Caco-2 (cell line): ENCODE results near the gene TMED1. TPM values are rescaled to one million over a fixed set of nuclear protein-coding genes. Genes with fewer than 3 reads are reported as not detected.

ENCODE experiments used
- BruUV-seq: library from RNA; stranded (reverse); fragments of 400-500 nt; replicated peaks from 2 replicates; lab custom pipeline; 2021; lab: Mats Ljungman, UMichigan
- CTCF ChIA-PET: fragments of 300-600 bp; sonication (Branson Sonifier 250); formaldehyde crosslinking; loops from one replicate; lab custom pipeline; 2022; ENCODE audit warnings: antibody characterized with exemption; lab: Charles Lee
- POLR2A ChIA-PET: fragments of 300-600 bp; sonication (Branson Sonifier 250); formaldehyde crosslinking; loops from one replicate; lab custom pipeline; 2022; ENCODE audit warnings: antibody characterized with exemption; lab: Charles Lee
- DNase-seq, 2 experiments: peaks; one replicate each; pipeline versions ENCODE4 v3.0.0 to v3.0.0-alpha.2; 2020 to 2022
- H3K27me3 ChIP-seq: replicated peaks from 2 replicates; pipeline ENCODE4 v1.6.0; 2011; ENCODE audit warnings: low read length; ENCODE audit not compliant: control insufficient read depth, insufficient read depth
- H3K36me3 ChIP-seq: 2 replicates; pipeline ENCODE4 v1.5.1; 2011; ENCODE audit warnings: low read length; ENCODE audit not compliant: control insufficient read depth, insufficient read depth
- H3K4me1 ChIP-seq: fragments of 250-450 bp; sonication (Bioruptor Pico); 2 replicates; pipeline ENCODE4 v1.5.1; 2020; ENCODE audit warnings: mild to moderate bottlenecking
- H3K4me3 ChIP-seq: 2 replicates; pipeline ENCODE4 v1.5.1; 2011; ENCODE audit warnings: low read depth, mild to moderate bottlenecking, control low read depth, low read length
- H3K9me3 ChIP-seq: fragments of 250-450 bp; sonication (Bioruptor Pico); 2 replicates; pipeline ENCODE4 v1.5.1; 2020; ENCODE audit warnings: mild to moderate bottlenecking, moderate library complexity
- H3K27ac Mint-ChIP-seq: one replicate; pipeline ENCODE4 v1.8.0; 2022; ENCODE audit warnings: mixed read lengths; ENCODE audit not compliant: unreplicated experiment
- H3K27me3 Mint-ChIP-seq: one replicate; pipeline ENCODE4 v1.8.0; 2022; ENCODE audit warnings: mixed read lengths; ENCODE audit not compliant: insufficient read depth, unreplicated experiment
- H3K36me3 Mint-ChIP-seq: one replicate; pipeline ENCODE4 v1.8.0; 2022; ENCODE audit warnings: mild to moderate bottlenecking, mixed read lengths; ENCODE audit not compliant: insufficient read depth, unreplicated experiment
- H3K4me1 Mint-ChIP-seq: one replicate; pipeline ENCODE4 v1.8.0; 2022; ENCODE audit warnings: low read depth, mixed read lengths; ENCODE audit not compliant: unreplicated experiment
- H3K4me3 Mint-ChIP-seq: one replicate; pipeline ENCODE4 v1.8.0; 2022; ENCODE audit warnings: mild to moderate bottlenecking, moderate library complexity, mixed read lengths; ENCODE audit not compliant: unreplicated experiment
- H3K9me3 Mint-ChIP-seq: one replicate; pipeline ENCODE4 v1.8.0; 2022; ENCODE audit warnings: mixed read lengths; ENCODE audit not compliant: unreplicated experiment
- CTCF ChIP-seq, 2 experiments: fragments of 200-600 bp in 1 of 2; IDR thresholded peaks; 1 replicate in 1 of 2; 2 replicates in 1 of 2; pipeline versions ENCODE4 v1.5.1 to v1.8.0; 2011 to 2022; ENCODE audit warnings: antibody characterized with exemption in 1 of 2, control low read depth in 1 of 2, inconsistent platforms in 1 of 2, low read depth in 1 of 2, low read length in 1 of 2, mild to moderate bottlenecking in 1 of 2, moderate library complexity in 1 of 2; ENCODE audit not compliant: insufficient read depth in 1 of 2, severe bottlenecking in 1 of 2, unreplicated experiment in 1 of 2
- intact Hi-C: fragments of 100-400 bp; cut with micrococcal nuclease; formaldehyde crosslinking; loops from one replicate; pipeline ENCODE4 v1.10.0; 2022; ENCODE audit not compliant: unreplicated experiment
- total RNA-seq: library from RNA; stranded (reverse); gene quantifications from 2 replicates; pipeline ENCODE4 v1.2.3, GENCODE V29; 2022

TMED1 gene
- total RNA-seq, 1 experiment from 2014 or later = 41.4 TPM

GRCh38 chr19:10805758-10806247 is 30.2 kb downstream of the TMED1 start:
- Histone ChIP-seq H3K36me3 (no peaks in the 10 kb centered on the region; the same call in 1 of the 2 replicates), H3K4me3 (no peak overlapping the region), H3K4me1 (no peaks in the 10 kb centered on the region), H3K27me3 (no peaks in the 10 kb centered on the region), H3K9me3 (no peaks in the 10 kb centered on the region)
- DNase-seq = no peak
- TF ChIP-seq CTCF (IDR thresholded peaks at IDR 0.05; ENCODE audit: insufficient read depth in 1 of 2, low read depth in 1 of 2, low read length in 1 of 2, severe bottlenecking in 1 of 2, unreplicated experiment in 1 of 2) = no peak
- intact Hi-C loops = no loop called here
- Mint-ChIP-seq H3K4me1 (no peaks in the 10 kb centered on the region), H3K4me3 (no peak overlapping the region), H3K27ac (no peak overlapping the region), H3K27me3 (no peaks in the 10 kb centered on the region), H3K36me3 (peaks cover 57% of the 10 kb centered on the region), H3K9me3 (no peaks in the 10 kb centered on the region)
- ChIA-PET POLR2A (no interaction called here), CTCF (no interaction called here)
- BruUV-seq = no TSS peak

- Mint-ChIP-seq H3K4me3 (no peak overlapping the region), H3K27ac (no peak overlapping the region), H3K9me3 (no peaks in the 10 kb centered on the region), H3K27me3 (no peaks in the 10 kb centered on the region), H3K36me3 (peaks cover 57% of the 10 kb centered on the region), H3K4me1 (no peaks in the 10 kb centered on the region)
- Histone ChIP-seq H3K27me3 (no peaks in the 10 kb centered on the region), H3K4me1 (no peaks in the 10 kb centered on the region), H3K4me3 (no peak overlapping the region), H3K36me3 (no peaks in the 10 kb centered on the region; the same call in 1 of the 2 replicates), H3K9me3 (no peaks in the 10 kb centered on the region)
- TSS peak; percentile 18 for BruUV-seq
- no peak for TF ChIP-seq CTCF (IDR thresholded peaks at IDR 0.05; ENCODE audit: insufficient read depth in 1 of 2, low read depth in 1 of 2, low read length in 1 of 2, severe bottlenecking in 1 of 2, unreplicated experiment in 1 of 2)
- CTCF ChIA-PET = no interaction called here
- DNase-seq = no peak
- POLR2A ChIA-PET = no interaction called here
- intact Hi-C loops = no loop called here
Observed at GRCh38 chr19:10805065-10805757, 30.8 kb downstream of the TMED1 start.

GRCh38 chr19:10803252-10803651 is 32.8 kb downstream of the TMED1 start:
- Mint-ChIP-seq H3K9me3 (no peaks in the 10 kb centered on the region), H3K4me3 (no peak overlapping the region), H3K27ac (no peak overlapping the region), H3K4me1 (no peaks in the 10 kb centered on the region), H3K27me3 (no peaks in the 10 kb centered on the region), H3K36me3 (peaks cover 50% of the 10 kb centered on the region)
- DNase-seq = no peak
- no TSS peak for BruUV-seq
- Histone ChIP-seq H3K4me3 (no peak overlapping the region), H3K9me3 (no peaks in the 10 kb centered on the region), H3K36me3 (no peaks in the 10 kb centered on the region; the same call in 1 of the 2 replicates), H3K27me3 (no peaks in the 10 kb centered on the region), H3K4me1 (no peaks in the 10 kb centered on the region)
- intact Hi-C loops = no loop called here
- ChIA-PET CTCF (no interaction called here), POLR2A (no interaction called here)
- TF ChIP-seq CTCF (IDR thresholded peaks at IDR 0.05; ENCODE audit: insufficient read depth in 1 of 2, low read depth in 1 of 2, low read length in 1 of 2, severe bottlenecking in 1 of 2, unreplicated experiment in 1 of 2) = no peak
